IMR-90 (cell line): ENCODE data around the gene CETN1. TPM values are rescaled to one million over a fixed set of nuclear protein-coding genes. Genes with fewer than 3 reads are reported as not detected.

Experiments used
- ATAC-seq: fragments of 200-7000 bp; cut with Tn5 transposase; 2 replicates; pipeline ENCODE4 v1.9.1; 2020; ENCODE audit warnings: low read depth, mild to moderate bottlenecking, moderate library complexity
- BruUV-seq: library from RNA; stranded (reverse); fragments of 400-500 nt; replicated peaks from 2 replicates; lab custom pipeline; 2021; lab: Mats Ljungman, UMichigan
- CTCF ChIA-PET: fragments of 300-600 bp; formaldehyde crosslinking; extraction: SDS; loops from one replicate; lab custom pipeline; 2021; ENCODE audit warnings: antibody characterized with exemption; lab: Yijun Ruan, JAX
- POLR2A ChIA-PET: fragments of 300-600 bp; sonication (Branson Sonifier 250); formaldehyde crosslinking; loops from one replicate; lab custom pipeline; 2022; ENCODE audit warnings: antibody characterized with exemption; ENCODE audit not compliant: unreplicated experiment; lab: Charles Lee
- DNase-seq: peaks from one replicate; pipeline ENCODE4 v3.0.0; 2013
- H2AFZ ChIP-seq: replicated peaks from 2 replicates; pipeline ENCODE3; 2013; ENCODE audit warnings: low read length, mild to moderate bottlenecking; ENCODE audit not compliant: poor library complexity
- H2AK5ac ChIP-seq: 2 replicates; pipeline ENCODE4 v1.6.1; 2013; ENCODE audit warnings: low read depth, low read length, inconsistent platforms
- H2AK9ac ChIP-seq: replicated peaks from 2 replicates; pipeline ENCODE3; 2013; ENCODE audit warnings: mild to moderate bottlenecking, low read depth, low read length, moderate library complexity; ENCODE audit not compliant: poor library complexity
- H2BK120ac ChIP-seq: 2 replicates; pipeline ENCODE4 v1.6.1; 2013; ENCODE audit warnings: low read depth, low read length, inconsistent platforms
- H2BK15ac ChIP-seq: 3 replicates; pipeline ENCODE4 v1.6.1; 2013; ENCODE audit warnings: low read depth, low read length, inconsistent platforms
- H2BK20ac ChIP-seq: 2 replicates; pipeline ENCODE4 v1.6.1; 2013; ENCODE audit warnings: low read depth, mild to moderate bottlenecking, inconsistent platforms, low read length, moderate library complexity
- H2BK5ac ChIP-seq: 2 replicates; pipeline ENCODE4 v1.6.1; 2013; ENCODE audit warnings: mild to moderate bottlenecking, low read depth, low read length, inconsistent platforms; ENCODE audit not compliant: poor library complexity, severe bottlenecking
- H3K14ac ChIP-seq: replicated peaks from 2 replicates; pipeline ENCODE4 v1.6.1; 2013; ENCODE audit warnings: low read depth, low read length, inconsistent platforms
- H3K18ac ChIP-seq: 2 replicates; pipeline ENCODE4 v1.6.1; 2013; ENCODE audit warnings: low read depth, low read length, control low read depth
- H3K23ac ChIP-seq: 2 replicates; pipeline ENCODE4 v1.6.1; 2013; ENCODE audit warnings: low read depth, low read length, inconsistent platforms
- H3K27ac ChIP-seq: 2 replicates; pipeline ENCODE4 v1.5.1; 2013; ENCODE audit warnings: mild to moderate bottlenecking, control low read depth, low read length; ENCODE audit not compliant: insufficient read depth
- H3K27me3 ChIP-seq: 2 replicates; pipeline ENCODE4 v1.6.1; 2013; ENCODE audit warnings: low read length; ENCODE audit not compliant: control insufficient read depth, insufficient read depth
- H3K36me3 ChIP-seq: 2 replicates; pipeline ENCODE4 v1.6.1; 2013; ENCODE audit warnings: low read length, mixed read lengths; ENCODE audit not compliant: control insufficient read depth, insufficient read depth
- H3K4ac ChIP-seq: 2 replicates; pipeline ENCODE4 v1.6.1; 2013; ENCODE audit warnings: low read depth, low read length, inconsistent platforms
- H3K4me1 ChIP-seq: 2 replicates; pipeline ENCODE4 v1.6.1; 2013; ENCODE audit warnings: low read length, mixed read lengths; ENCODE audit not compliant: control insufficient read depth, insufficient read depth
- H3K4me2 ChIP-seq: 2 replicates; pipeline ENCODE4 v1.6.1; 2013; ENCODE audit warnings: low read depth, mild to moderate bottlenecking, control low read depth, low read length, moderate library complexity
- H3K4me3 ChIP-seq: 2 replicates; pipeline ENCODE4 v1.5.1; 2013; ENCODE audit warnings: low read depth, mild to moderate bottlenecking, control low read depth, low read length, moderate library complexity; ENCODE audit not compliant: insufficient read depth
- H3K56ac ChIP-seq: 2 replicates; pipeline ENCODE4 v1.6.1; 2013; ENCODE audit warnings: low read length, inconsistent platforms; ENCODE audit not compliant: insufficient read depth; ENCODE audit errors: extremely low read depth
- H3K79me1 ChIP-seq, 2 experiments: 2 replicates each; pipeline ENCODE4 v1.6.1; 2013; ENCODE audit warnings: low read length in 2 of 2, inconsistent platforms in 1 of 2, low read depth in 1 of 2
- H3K9ac ChIP-seq: 2 replicates; pipeline ENCODE4 v1.6.1; 2013; ENCODE audit warnings: low read depth, low read length, control low read depth
- H3K9me1 ChIP-seq: 2 replicates; pipeline ENCODE4 v1.6.1; 2013; ENCODE audit warnings: low read length, inconsistent platforms; ENCODE audit not compliant: insufficient read depth
- H3K9me3 ChIP-seq: 2 replicates; pipeline ENCODE4 v1.6.1; 2013; ENCODE audit warnings: low read length; ENCODE audit not compliant: control insufficient read depth, insufficient read depth
- H4K20me1 ChIP-seq: 2 replicates; pipeline ENCODE4 v1.6.1; 2013; ENCODE audit warnings: low read length, inconsistent platforms; ENCODE audit not compliant: insufficient read depth
- H4K5ac ChIP-seq: 2 replicates; pipeline ENCODE4 v1.6.1; 2013; ENCODE audit warnings: mild to moderate bottlenecking, low read depth, low read length, control low read depth
- H4K8ac ChIP-seq, 2 experiments: 2 replicates each; pipeline ENCODE4 v1.6.1; 2013; ENCODE audit warnings: low read depth in 2 of 2, low read length in 2 of 2, control low read depth in 1 of 2, inconsistent platforms in 1 of 2
- H4K91ac ChIP-seq: 2 replicates; pipeline ENCODE4 v1.6.1; 2013; ENCODE audit warnings: low read depth, low read length, inconsistent platforms; ENCODE audit not compliant: insufficient read depth
- CHD1 ChIP-seq: IDR thresholded peaks from 2 replicates; pipeline ENCODE4 v1.6.1; 2012; ENCODE audit warnings: low read depth, low read length, improper control_type of control experiment
- MAZ ChIP-seq: IDR thresholded peaks from 2 replicates; pipeline ENCODE4 v1.6.1; 2012; ENCODE audit warnings: low read depth, mild to moderate bottlenecking, low read length, improper control_type of control experiment, moderate library complexity, borderline replicate concordance
- POLR2A ChIP-seq: IDR thresholded peaks from 2 replicates; pipeline ENCODE4 v1.6.1; 2012; ENCODE audit warnings: mild to moderate bottlenecking, low read depth, low read length
- RAD21 ChIP-seq: IDR thresholded peaks from 2 replicates; pipeline ENCODE4 v1.6.1; 2012; ENCODE audit warnings: low read length, improper control_type of control experiment
- RCOR1 ChIP-seq: IDR thresholded peaks from 2 replicates; pipeline ENCODE4 v1.6.1; 2012; ENCODE audit warnings: mild to moderate bottlenecking, low read length, improper control_type of control experiment; ENCODE audit not compliant: insufficient replicate concordance
- RFX5 ChIP-seq: IDR thresholded peaks from 2 replicates; pipeline ENCODE4 v1.8.0; 2012; ENCODE audit warnings: low read depth, mild to moderate bottlenecking, low read length, moderate library complexity
- WGBS, 2 experiments: methylation state at CpG; one replicate each; pipeline versions ENCODE4 v1.1.5 to v1.1.7; 2013; ENCODE audit warnings: missing lambda C conversion rate in 2 of 2; ENCODE audit not compliant: insufficient read length in 1 of 2; ENCODE audit errors: extremely low coverage in 2 of 2; 5-methylcytosine and 5-hydroxymethylcytosine counted together
- dilution Hi-C: fragments of 300-500 bp; cut with HindIII; formaldehyde crosslinking; loops from one replicate; pipeline ENCODE4 v1.14.3; 2018; ENCODE audit warnings: low sequenced_read_pairs; ENCODE audit not compliant: unreplicated experiment
- in situ Hi-C: fragments of 300-500 bp; cut with MboI; formaldehyde crosslinking; loops from 3 replicates; pipeline ENCODE4 v1.14.3; 2019; ENCODE audit warnings: low sequenced_read_pairs, inconsistent platforms, mixed read lengths
- intact Hi-C: fragments of 100-400 bp; cut with micrococcal nuclease; formaldehyde crosslinking; loops from 2 replicates; pipeline ENCODE4 v1.10.0; 2022
- polyA plus RNA-seq, 3 experiments: library from polyadenylated mRNA; depleted of rRNA; stranded (reverse); fragments of >200 nt; gene quantifications; 2 replicates each; pipeline ENCODE4 v1.2.3, GENCODE V29; 2012; ENCODE audit warnings: low replicate concordance in 1 of 3
- total RNA-seq: library from RNA; depleted of rRNA; stranded (reverse); fragments of >200 nt; gene quantifications from 2 replicates; pipeline ENCODE4 v1.2.3, GENCODE V29; 2012
- TF ChIP-seq, protein P1 (sequence below): fragments of 150-350 bp; IDR thresholded peaks from 2 replicates; pipeline ENCODE4 v1.6.1; 2016; ENCODE audit warnings: low read depth, mild to moderate bottlenecking, low read length, moderate library complexity, borderline replicate concordance
- TF ChIP-seq, protein P2 (sequence below): fragments of 150-350 bp; IDR thresholded peaks from 2 replicates; pipeline ENCODE4 v1.6.1; 2017; ENCODE audit warnings: mild to moderate bottlenecking, antibody characterized with exemption, low read length, low read depth

The CETN1 gene
- total and polyA plus RNA-seq, 2 of the 4 experiments (the other 2 are of a cell fraction), result not detected

DNA sequence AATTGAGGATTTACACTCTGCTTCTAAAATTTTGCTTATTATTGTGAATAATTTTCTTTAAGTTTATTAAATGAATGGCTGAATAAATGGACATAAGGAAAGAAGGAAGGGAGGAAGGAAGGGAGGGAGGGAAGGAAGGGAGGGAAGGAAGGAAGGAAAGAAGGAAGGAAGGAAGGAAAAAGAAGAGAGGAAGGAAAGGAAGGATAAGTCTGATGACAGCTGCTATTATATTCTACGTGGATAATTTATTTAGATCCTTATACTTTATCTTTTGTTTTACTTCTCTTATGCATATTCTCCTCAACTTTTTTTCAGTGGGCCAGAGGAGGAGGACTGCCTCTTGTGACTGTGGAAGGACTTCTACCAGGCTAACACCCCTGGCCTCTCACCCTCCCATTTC, 34.0 kb downstream of the CETN1 start:
- dilution Hi-C loops (no loop called here), intact Hi-C loops (loop anchor here (10.0 kb wide), 1 partner anchor 219 kb away; no protein-coding TSS in a partner anchor), in situ Hi-C loops (no loop called here)
- Histone ChIP-seq H4K5ac (no peak overlapping the region), H3K4me2 (no peak overlapping the region), H4K8ac (no peak overlapping the region), H2BK5ac (no peak overlapping the region), H3K27me3 (peaks cover 40% of the 10 kb centered on the region), H3K14ac (no peak overlapping the region), H3K18ac (no peak overlapping the region), H3K56ac (no peak overlapping the region), H4K91ac (no peak overlapping the region), H3K23ac (no peak overlapping the region), H2BK20ac (no peak overlapping the region), H3K9ac (no peak overlapping the region), H2AK5ac (no peak overlapping the region), H2BK120ac (no peak overlapping the region), H3K9me3 (no peaks in the 10 kb centered on the region), H3K4ac (no peak overlapping the region), H2AK9ac (no peak overlapping the region), H3K27ac (no peak overlapping the region), H4K20me1 (no peaks in the 10 kb centered on the region), H3K36me3 (no peaks in the 10 kb centered on the region), H2AFZ (no peak overlapping the region), H3K4me3 (no peak overlapping the region), H3K9me1 (no peaks in the 10 kb centered on the region), H3K79me1 (no peaks in the 10 kb centered on the region), H3K4me1 (no peaks in the 10 kb centered on the region), H2BK15ac (no peak overlapping the region)
- BruUV-seq, result no TSS peak
- TF ChIP-seq, protein P1, sequence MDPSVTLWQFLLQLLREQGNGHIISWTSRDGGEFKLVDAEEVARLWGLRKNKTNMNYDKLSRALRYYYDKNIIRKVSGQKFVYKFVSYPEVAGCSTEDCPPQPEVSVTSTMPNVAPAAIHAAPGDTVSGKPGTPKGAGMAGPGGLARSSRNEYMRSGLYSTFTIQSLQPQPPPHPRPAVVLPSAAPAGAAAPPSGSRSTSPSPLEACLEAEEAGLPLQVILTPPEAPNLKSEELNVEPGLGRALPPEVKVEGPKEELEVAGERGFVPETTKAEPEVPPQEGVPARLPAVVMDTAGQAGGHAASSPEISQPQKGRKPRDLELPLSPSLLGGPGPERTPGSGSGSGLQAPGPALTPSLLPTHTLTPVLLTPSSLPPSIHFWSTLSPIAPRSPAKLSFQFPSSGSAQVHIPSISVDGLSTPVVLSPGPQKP, result no peak
- no peak for TF ChIP-seq RFX5
- no peak for TF ChIP-seq RAD21
- TF ChIP-seq MAZ, result no peak
- TF ChIP-seq, protein P2, sequence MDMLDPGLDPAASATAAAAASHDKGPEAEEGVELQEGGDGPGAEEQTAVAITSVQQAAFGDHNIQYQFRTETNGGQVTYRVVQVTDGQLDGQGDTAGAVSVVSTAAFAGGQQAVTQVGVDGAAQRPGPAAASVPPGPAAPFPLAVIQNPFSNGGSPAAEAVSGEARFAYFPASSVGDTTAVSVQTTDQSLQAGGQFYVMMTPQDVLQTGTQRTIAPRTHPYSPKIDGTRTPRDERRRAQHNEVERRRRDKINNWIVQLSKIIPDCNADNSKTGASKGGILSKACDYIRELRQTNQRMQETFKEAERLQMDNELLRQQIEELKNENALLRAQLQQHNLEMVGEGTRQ, result no peak
- TF ChIP-seq POLR2A, result no peak
- no peak for TF ChIP-seq CHD1
- no peak for TF ChIP-seq RCOR1
- WGBS, 2 experiments, result no CpG with 5 or more reads among the region's 1 CpG
- POLR2A ChIA-PET, result no interaction called here
- no peak for DNase-seq
- CTCF ChIA-PET, result interaction anchor here (0.6 kb wide), 1 partner anchor 226 kb away, joined by 4 read pairs; no protein-coding TSS in a partner anchor
- ATAC-seq, result no peak
